NCI-H1092 treated with DMSO at 0.1 percent for 48 hours (cell line): ENCODE measurements around the gene TEPSIN.

Source experiments
- DNase-seq: peaks from one replicate; lab custom pipeline; 2025; lab: John Stamatoyannopoulos, UW

Gene TEPSIN

DNA sequence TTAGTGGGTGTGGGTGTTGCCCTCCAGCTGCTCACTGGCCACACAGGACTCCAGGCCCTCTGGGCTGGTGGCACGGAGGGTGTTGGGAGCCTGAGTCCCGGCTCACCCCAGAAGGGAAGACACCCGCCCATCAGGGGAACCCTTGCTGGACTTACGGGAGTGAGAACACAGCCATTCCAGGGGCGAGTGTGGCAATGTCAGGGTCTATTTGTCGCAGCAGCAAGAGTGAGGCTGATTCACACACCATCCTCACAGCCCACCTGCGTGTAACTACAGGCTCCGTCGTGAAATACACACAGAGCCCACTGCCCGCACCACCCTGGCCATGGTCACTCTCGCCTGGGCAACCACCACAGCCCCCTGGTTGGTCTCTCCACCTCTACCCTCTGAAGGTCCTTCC lies 55.0 kb downstream of the TEPSIN start:
- no peak for DNase-seq

- no peak for DNase-seq
These were observed 55.5 kb downstream of the TEPSIN start for GRCh38 chr17:81183316-81183715.

DNA sequence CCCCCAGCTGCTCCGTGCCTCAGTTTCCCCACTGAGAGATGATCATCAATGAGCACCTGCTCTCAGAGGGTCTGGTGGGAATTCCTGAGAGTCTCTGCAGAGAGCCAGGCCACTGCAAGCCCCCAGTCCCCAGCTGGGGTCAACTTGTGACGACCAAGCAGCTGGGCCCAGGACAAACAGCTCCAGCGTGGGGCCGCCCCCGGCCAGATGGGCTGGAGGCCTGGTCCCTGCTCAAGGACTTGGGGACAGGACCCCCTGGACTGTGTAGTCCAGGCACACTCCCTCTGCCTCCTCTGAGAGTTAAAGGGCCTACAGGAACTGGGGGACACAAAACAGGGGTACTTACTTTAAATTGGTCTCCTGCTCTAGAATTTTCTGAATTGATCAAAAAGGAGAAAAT lies 56.3 kb downstream of the TEPSIN start:
- DNase-seq: no peak

DNA sequence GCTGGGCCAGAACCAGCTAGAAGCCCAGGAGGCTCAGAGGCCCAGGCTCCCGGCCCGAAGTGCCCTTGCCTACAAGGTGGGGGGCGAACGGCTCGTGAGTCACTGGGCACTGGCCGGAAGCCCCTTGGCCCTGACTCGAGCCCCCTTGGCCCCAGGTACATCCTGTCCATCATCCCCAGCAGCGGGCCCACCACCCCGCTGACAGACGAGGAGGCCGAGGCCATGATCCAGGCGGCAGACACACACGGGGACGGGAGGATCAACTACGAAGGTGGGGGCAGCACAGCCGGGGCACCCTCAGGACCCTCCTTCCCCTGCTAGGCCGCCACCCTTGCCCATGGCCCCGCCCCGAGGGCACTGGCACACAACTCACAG lies 57.1 kb downstream of the TEPSIN start:
- DNase-seq: no peak

DNA sequence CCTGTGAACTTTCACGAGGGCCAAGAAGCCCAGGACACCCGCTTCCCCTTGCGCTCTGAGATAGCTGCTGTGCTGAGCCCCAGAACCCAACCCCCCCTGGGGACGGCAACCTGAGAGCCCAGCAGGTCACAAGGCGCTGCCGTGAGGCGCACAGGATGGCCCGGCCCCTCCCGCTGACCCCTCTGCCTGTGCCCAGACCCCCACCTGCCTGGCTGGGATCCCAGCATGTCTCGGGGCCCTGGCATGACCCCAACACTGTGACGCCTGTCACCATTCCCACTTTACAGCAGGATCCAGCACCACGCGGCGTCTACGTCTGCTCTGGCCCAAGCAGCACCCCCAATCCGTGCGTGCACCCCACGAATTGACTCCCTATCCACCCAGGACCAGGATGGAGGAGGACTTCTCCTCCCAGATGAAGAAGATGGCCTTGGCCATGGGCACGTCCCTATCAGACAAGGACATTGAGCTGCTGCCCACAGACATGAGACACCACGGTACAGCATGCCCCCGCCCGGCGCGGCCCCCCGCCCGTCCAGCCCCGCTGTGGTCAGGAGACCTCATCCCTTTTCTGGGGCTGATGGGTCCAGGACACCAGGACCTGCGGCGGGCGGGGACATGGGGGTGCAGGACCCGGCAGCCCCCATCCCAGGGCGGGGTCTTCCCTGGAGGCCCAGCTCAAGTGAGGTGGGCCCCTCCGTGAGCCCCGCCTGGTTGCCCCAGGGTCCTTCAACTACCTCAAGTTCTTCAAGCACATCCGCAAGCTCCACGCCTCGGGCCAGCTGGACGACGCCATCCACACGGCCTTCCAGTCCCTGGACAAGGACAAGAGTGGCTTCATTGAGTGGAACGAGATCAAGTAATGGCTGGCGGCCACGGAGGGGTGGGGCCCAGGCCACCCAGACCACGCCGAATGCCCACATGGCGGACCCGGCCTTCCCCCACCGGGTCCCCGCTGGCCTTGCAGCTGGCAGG lies 57.7 kb downstream of the TEPSIN start:
- DNase-seq: no peak

GRCh38 chr17:81179861-81180260 lies 59.0 kb downstream of the TEPSIN start:
- DNase-seq: no peak

GRCh38 chr17:81179220-81179619 lies 59.6 kb downstream of the TEPSIN start:
- DNase-seq: no peak
